GM12875 (cell line): Measurements from ENCODE around the gene EPHA5.
"Not testable (repeated sequence)": the region's sequence is repeated elsewhere in the genome, so short reads cannot be mapped to it uniquely, and the experiment has no call there.

ENCODE experiments used
- H3K4me3 ChIP-seq: one replicate; pipeline ENCODE4 v1.5.1; 2011; ENCODE audit warnings: low read depth, low read length, control low read depth
- CTCF ChIP-seq: IDR thresholded peaks from 2 replicates; pipeline ENCODE4 v1.5.1; 2011; ENCODE audit warnings: low read depth, mild to moderate bottlenecking, control low read depth, inconsistent platforms, low read length, moderate library complexity, borderline replicate concordance; ENCODE audit not compliant: insufficient read depth

EPHA5 gene

GRCh38 chr4:65340382-65341109, 329.7 kb downstream of the EPHA5 start:
- no peak overlapping the region for H3K4me3 ChIP-seq
- no peak for TF ChIP-seq CTCF

- no peak for TF ChIP-seq CTCF
- H3K4me3 ChIP-seq = no peak overlapping the region
Observed at GRCh38 chr4:65337371-65337770, 332.9 kb downstream of the EPHA5 start.

GRCh38 chr4:65336465-65336864, 333.8 kb downstream of the EPHA5 start:
- H3K4me3 ChIP-seq = no peak overlapping the region
- TF ChIP-seq CTCF = no peak

- TF ChIP-seq CTCF = no peak
- H3K4me3 ChIP-seq = no peak overlapping the region
Observed at GRCh38 chr4:65316534-65316933, 353.8 kb downstream of the EPHA5 start.

GRCh38 chr4:65311120-65311519, 359.2 kb downstream of the EPHA5 start:
- TF ChIP-seq CTCF = no peak

GRCh38 chr4:65310586-65310985, 359.7 kb downstream of the EPHA5 start:
- no peak overlapping the region for H3K4me3 ChIP-seq
- TF ChIP-seq CTCF = no peak

More at GRCh38 chr4:65311120-65311519, 359.2 kb downstream of the EPHA5 start:
- no peak overlapping the region for H3K4me3 ChIP-seq

- not testable (repeated sequence) for H3K4me3 ChIP-seq
Observed at GRCh38 chr4:65308626-65309025, 361.7 kb downstream of the EPHA5 start.
